Measurements from ENCODE around the gene TMEM119.
A peak's percentile ranks its signal among the peaks of the same experiment; 100 is the strongest.

The TMEM119 gene

GRCh38 chr12:108597559-108598471 is at the start of gene TMEM119:
Gene TMEM119, minus strand, starts transcription at chr12:108598084. Its CDS starts 5,701 bp downstream, at chr12:108592383.
- H3K9me3 ChIP-seq = no peaks in the 10 kb centered on the region
- no peaks in the 10 kb centered on the region for H3K36me3 ChIP-seq
- intact Hi-C loops (cut with DNase I; ENCODE audit: low total_unique reads) = no loop called here
- no peak for TF ChIP-seq CTCF (IDR thresholded peaks at IDR 0.05)
- H3K4me1 ChIP-seq = no peaks in the 10 kb centered on the region
- peak within 1 kb of the TSS; percentile 5 to 6 for H3K4me3 ChIP-seq
- H3K27ac ChIP-seq = no peak within 1 kb of the TSS
- peak in 1 of 2 donors; percentile 37 for DNase-seq
- H3K27me3 ChIP-seq = peaks cover 0 to 20% of the 10 kb centered on the region in 2 donors

- Histone ChIP-seq H3K4me1 (peaks cover 0 to 42% (median 31%) of the 10 kb centered on the region in 4 donors), H3K27ac (peak overlapping the region; percentile 1 to 26), H3K4me3 (no peak overlapping the region), H3K36me3 (peaks cover 46 to 50% (median 49%) of the 10 kb centered on the region in 3 donors), H3K27me3 (no peaks in the 10 kb centered on the region), H3K9me3 (no peaks in the 10 kb centered on the region)
- no peak for DNase-seq
- intact Hi-C loops (cut with DNase I; ENCODE audit: low total_unique reads) = no loop called here
- no peak for TF ChIP-seq CTCF (IDR thresholded peaks at IDR 0.05)
These were observed 49.0 kb upstream of the TMEM119 start for GRCh38 chr12:108646600-108647579.

- no peak for DNase-seq
- Histone ChIP-seq H3K9me3 (no peaks in the 10 kb centered on the region), H3K4me1 (peaks cover 0 to 48% (median 36%) of the 10 kb centered on the region in 4 donors), H3K27me3 (no peaks in the 10 kb centered on the region), H3K4me3 (no peak overlapping the region), H3K36me3 (peaks cover 37 to 41% (median 40%) of the 10 kb centered on the region in 3 donors), H3K27ac (peak overlapping the region in 1 of 2 donors; percentile 38)
- intact Hi-C loops (cut with DNase I; ENCODE audit: low total_unique reads) = no loop called here
- TF ChIP-seq CTCF (IDR thresholded peaks at IDR 0.05) = no peak
These were observed 48.1 kb upstream of the TMEM119 start for GRCh38 chr12:108645686-108646599.

- Histone ChIP-seq H3K4me1 (peaks cover 0 to 40% (median 34%) of the 10 kb centered on the region in 4 donors), H3K9me3 (no peaks in the 10 kb centered on the region), H3K4me3 (no peak overlapping the region), H3K27ac (peak overlapping the region; percentile 52 to 53), H3K36me3 (peaks cover 34 to 38% (median 34%) of the 10 kb centered on the region in 3 donors), H3K27me3 (no peaks in the 10 kb centered on the region)
- no peak for DNase-seq
- intact Hi-C loops (cut with DNase I; ENCODE audit: low total_unique reads) = no loop called here
- no peak for TF ChIP-seq CTCF (IDR thresholded peaks at IDR 0.05)
These were observed 46.9 kb upstream of the TMEM119 start for GRCh38 chr12:108644811-108645120.
